ENCODE data around the gene RAG1. TPM values are rescaled to one million over a fixed set of nuclear protein-coding genes. Genes with fewer than 3 reads are reported as not detected.

The RAG1 gene
- polyA plus RNA-seq, 1 donor (not counting 4 experiments of a cell fraction or from before 2014, with no cell fraction given), result 1.3 TPM

DNA sequence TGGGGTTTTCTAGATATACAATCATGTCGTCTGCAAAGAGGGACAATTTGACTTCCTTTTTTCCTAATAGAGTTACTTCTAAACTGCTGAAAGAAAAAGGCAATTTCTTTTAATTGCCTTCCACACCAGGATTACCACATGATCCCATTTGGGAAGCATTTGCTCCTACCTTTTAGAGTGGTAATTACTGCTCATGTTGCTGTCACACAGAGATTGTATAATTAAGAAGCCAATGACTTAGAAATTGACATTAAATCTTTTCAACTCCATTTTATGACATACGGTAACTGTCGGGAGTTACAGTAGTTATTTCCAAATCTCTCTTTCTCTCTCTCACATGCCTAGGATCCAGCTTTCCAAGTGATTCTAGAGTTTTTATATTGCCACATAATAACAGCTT, 48.0 kb downstream of the RAG1 start:
- H3K9me1 ChIP-seq (ENCODE audit: control insufficient read depth, extremely low read depth, insufficient read depth, low read length), result no peaks in the 10 kb centered on the region
- no peak for TF ChIP-seq EZH2 (IDR thresholded peaks at IDR 0.05; ENCODE audit: low read length)
- TF ChIP-seq, protein P1, sequence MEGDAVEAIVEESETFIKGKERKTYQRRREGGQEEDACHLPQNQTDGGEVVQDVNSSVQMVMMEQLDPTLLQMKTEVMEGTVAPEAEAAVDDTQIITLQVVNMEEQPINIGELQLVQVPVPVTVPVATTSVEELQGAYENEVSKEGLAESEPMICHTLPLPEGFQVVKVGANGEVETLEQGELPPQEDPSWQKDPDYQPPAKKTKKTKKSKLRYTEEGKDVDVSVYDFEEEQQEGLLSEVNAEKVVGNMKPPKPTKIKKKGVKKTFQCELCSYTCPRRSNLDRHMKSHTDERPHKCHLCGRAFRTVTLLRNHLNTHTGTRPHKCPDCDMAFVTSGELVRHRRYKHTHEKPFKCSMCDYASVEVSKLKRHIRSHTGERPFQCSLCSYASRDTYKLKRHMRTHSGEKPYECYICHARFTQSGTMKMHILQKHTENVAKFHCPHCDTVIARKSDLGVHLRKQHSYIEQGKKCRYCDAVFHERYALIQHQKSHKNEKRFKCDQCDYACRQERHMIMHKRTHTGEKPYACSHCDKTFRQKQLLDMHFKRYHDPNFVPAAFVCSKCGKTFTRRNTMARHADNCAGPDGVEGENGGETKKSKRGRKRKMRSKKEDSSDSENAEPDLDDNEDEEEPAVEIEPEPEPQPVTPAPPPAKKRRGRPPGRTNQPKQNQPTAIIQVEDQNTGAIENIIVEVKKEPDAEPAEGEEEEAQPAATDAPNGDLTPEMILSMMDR (optimal IDR thresholded peaks at IDR 0.05 in 1 of 3, IDR thresholded peaks at IDR 0.05 in 1 of 3, conservative IDR thresholded peaks at IDR 0.05 in 1 of 3; ENCODE audit: extremely low read depth in 1 of 3, insufficient read depth in 2 of 3, low read length in 3 of 3), result no peak
- H3K4me1 ChIP-seq (ENCODE audit: control insufficient read depth, extremely low read depth, insufficient read depth, low read length), result no peaks in the 10 kb centered on the region
- H4K20me1 ChIP-seq (ENCODE audit: control insufficient read depth, extremely low read depth, insufficient read depth, low read length), result no peaks in the 10 kb centered on the region
- H3K4me3 ChIP-seq (ENCODE audit: control insufficient read depth in 2 of 3, extremely low read depth in 1 of 3, insufficient read depth in 2 of 3, low read depth in 1 of 3, low read length in 3 of 3), result no peak overlapping the region
- no peaks in the 10 kb centered on the region for H3K27me3 ChIP-seq (ENCODE audit: control insufficient read depth, extremely low read depth, insufficient read depth, low read length)
- no peak overlapping the region for H3K4me2 ChIP-seq (ENCODE audit: control insufficient read depth, extremely low read depth, insufficient read depth, low read depth, low read length)
- no peaks in the 10 kb centered on the region for H3K9me3 ChIP-seq (ENCODE audit: control insufficient read depth, low read depth, low read length)
- no peak overlapping the region for H3K9ac ChIP-seq (ENCODE audit: control insufficient read depth, extremely low read depth, insufficient read depth, low read length)
- no peak overlapping the region for H3K27ac ChIP-seq (ENCODE audit: control insufficient read depth, insufficient read depth, low read length)
- dilution Hi-C loops (cut with MboI; ENCODE audit: extremely low pct_ligation_motif_present, low sequenced_read_pairs), result no loop called here
- FAIRE-seq (no peak), DNase-seq (ENCODE audit: low read depth, low spot score) (no peak)
- H2AFZ ChIP-seq (ENCODE audit: control insufficient read depth, low read length), result no peak overlapping the region
- H3K36me3 ChIP-seq (ENCODE audit: control insufficient read depth in 2 of 2, extremely low read depth in 1 of 2, insufficient read depth in 2 of 2, low read length in 2 of 2), result no peaks in the 10 kb centered on the region
- H3K79me2 ChIP-seq (ENCODE audit: control insufficient read depth, insufficient read depth, low read length), result no peaks in the 10 kb centered on the region

DNA sequence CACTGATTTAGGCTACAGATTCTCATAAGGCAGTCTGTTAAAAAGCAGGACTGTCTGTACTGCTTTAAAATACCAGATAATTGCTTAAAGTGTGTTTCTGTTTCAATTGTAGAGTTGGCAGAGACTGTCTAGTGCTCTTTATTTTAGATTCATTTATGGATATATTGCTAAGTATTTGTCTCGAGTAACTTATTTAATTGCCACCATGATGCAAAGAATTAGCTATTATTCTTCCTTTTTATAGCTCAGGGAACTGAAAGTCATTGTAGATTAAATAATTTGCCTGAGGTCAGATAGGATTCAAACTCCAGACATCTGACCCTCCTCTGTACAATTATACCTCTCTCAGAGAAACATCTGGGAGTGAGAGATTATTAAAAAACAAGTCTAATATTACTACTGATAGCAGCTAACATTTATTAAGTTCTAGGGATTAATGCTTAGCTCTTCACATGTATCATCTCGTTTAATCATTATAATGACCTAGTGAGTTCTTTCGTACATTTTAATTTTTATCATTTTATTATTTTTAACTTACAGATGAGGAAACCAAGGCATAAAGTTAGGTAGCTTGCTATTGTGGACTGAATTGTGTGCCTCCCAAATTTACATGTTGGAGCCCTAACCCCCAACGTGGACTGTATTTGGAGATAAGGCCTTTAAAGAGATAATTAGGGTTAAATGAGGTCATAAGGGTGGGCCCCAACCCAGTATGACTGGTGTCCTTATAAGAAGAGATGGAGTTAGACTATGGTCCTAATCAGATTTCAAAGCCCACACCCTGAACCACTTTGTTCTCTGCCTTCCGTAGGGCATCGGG, 49.9 kb downstream of the RAG1 start:
- H3K4me3 ChIP-seq (ENCODE audit: control insufficient read depth in 2 of 3, extremely low read depth in 1 of 3, insufficient read depth in 2 of 3, low read depth in 1 of 3, low read length in 3 of 3), result no peak overlapping the region
- DNase-seq (ENCODE audit: low read depth, low spot score) (no peak), FAIRE-seq (no peak)
- no peaks in the 10 kb centered on the region for H3K9me1 ChIP-seq (ENCODE audit: control insufficient read depth, extremely low read depth, insufficient read depth, low read length)
- no peaks in the 10 kb centered on the region for H3K79me2 ChIP-seq (ENCODE audit: control insufficient read depth, insufficient read depth, low read length)
- no peak overlapping the region for H2AFZ ChIP-seq (ENCODE audit: control insufficient read depth, low read length)
- no peaks in the 10 kb centered on the region for H4K20me1 ChIP-seq (ENCODE audit: control insufficient read depth, extremely low read depth, insufficient read depth, low read length)
- H3K9me3 ChIP-seq (ENCODE audit: control insufficient read depth, low read depth, low read length), result no peaks in the 10 kb centered on the region
- dilution Hi-C loops (cut with MboI; ENCODE audit: extremely low pct_ligation_motif_present, low sequenced_read_pairs), result no loop called here
- no peak overlapping the region for H3K4me2 ChIP-seq (ENCODE audit: control insufficient read depth, extremely low read depth, insufficient read depth, low read depth, low read length)
- no peaks in the 10 kb centered on the region for H3K36me3 ChIP-seq (ENCODE audit: control insufficient read depth in 2 of 2, extremely low read depth in 1 of 2, insufficient read depth in 2 of 2, low read length in 2 of 2)
- H3K27me3 ChIP-seq (ENCODE audit: control insufficient read depth, extremely low read depth, insufficient read depth, low read length), result no peaks in the 10 kb centered on the region
- H3K9ac ChIP-seq (ENCODE audit: control insufficient read depth, extremely low read depth, insufficient read depth, low read length), result no peak overlapping the region
- TF ChIP-seq, protein P1 (optimal IDR thresholded peaks at IDR 0.05 in 1 of 3, IDR thresholded peaks at IDR 0.05 in 1 of 3, conservative IDR thresholded peaks at IDR 0.05 in 1 of 3; ENCODE audit: extremely low read depth in 1 of 3, insufficient read depth in 2 of 3, low read length in 3 of 3), result no peak
- TF ChIP-seq EZH2 (IDR thresholded peaks at IDR 0.05; ENCODE audit: low read length), result no peak
- H3K4me1 ChIP-seq (ENCODE audit: control insufficient read depth, extremely low read depth, insufficient read depth, low read length), result no peaks in the 10 kb centered on the region
- H3K27ac ChIP-seq (ENCODE audit: control insufficient read depth, insufficient read depth, low read length), result no peak overlapping the region
